ENCODE data around the gene UQCRC1.

UQCRC1 gene

GRCh38 chr3:48633256-48633655 lies 23.8 kb upstream of the UQCRC1 start:
- no peak for DNase-seq

- DNase-seq: no peak
Measured at GRCh38 chr3:48631516-48632448, 22.3 kb upstream of the UQCRC1 start.

GRCh38 chr3:48630833-48631232 lies 21.4 kb upstream of the UQCRC1 start:
- no peak for DNase-seq

- no peak for DNase-seq
Measured at GRCh38 chr3:48630407-48630806, 21.0 kb upstream of the UQCRC1 start.

GRCh38 chr3:48629894-48630293 lies 20.4 kb upstream of the UQCRC1 start:
- no peak for DNase-seq

GRCh38 chr3:48628277-48629017 lies 19.0 kb upstream of the UQCRC1 start:
- no peak for DNase-seq

- no peak for DNase-seq
Measured at GRCh38 chr3:48625600-48625999, 16.2 kb upstream of the UQCRC1 start.

- no peak for DNase-seq
Measured at GRCh38 chr3:48624767-48625166, 15.3 kb upstream of the UQCRC1 start.

- DNase-seq: no peak
Measured at GRCh38 chr3:48623851-48624547, 14.6 kb upstream of the UQCRC1 start.

GRCh38 chr3:48621461-48621869 lies 12.0 kb upstream of the UQCRC1 start, which contains the start of gene TMEM89:
TSS of gene TMEM89 (minus strand) at chr3:48621769. CDS start at chr3:48621756, 13 bp downstream.
- DNase-seq: no peak

GRCh38 chr3:48619541-48620524 lies 10.4 kb upstream of the UQCRC1 start:
- DNase-seq: no peak

GRCh38 chr3:48617559-48617958 lies 8.1 kb upstream of the UQCRC1 start:
- DNase-seq: no peak

- DNase-seq: no peak
Measured at GRCh38 chr3:48614044-48614443, 4.6 kb upstream of the UQCRC1 start.

- no peak for DNase-seq
Measured at GRCh38 chr3:48612309-48612708, 2.9 kb upstream of the UQCRC1 start.

- no peak for DNase-seq
Measured at GRCh38 chr3:48607519-48607918, 1.9 kb downstream of the UQCRC1 start.

- no peak for DNase-seq
Measured at GRCh38 chr3:48601622-48601994, 7.8 kb downstream of the UQCRC1 start.

GRCh38 chr3:48600711-48601621 lies 8.5 kb downstream of the UQCRC1 start:
- no peak for DNase-seq

- DNase-seq: no peak
Measured at GRCh38 chr3:48599509-48600285, 9.7 kb downstream of the UQCRC1 start.

- no peak for DNase-seq
Measured at GRCh38 chr3:48599077-48599501, 10.4 kb downstream of the UQCRC1 start.
